Measurements from ENCODE around the gene APLF. TPM values are rescaled to one million over a fixed set of nuclear protein-coding genes. Genes with fewer than 3 reads are reported as not detected.

Gene APLF
- total and polyA plus RNA-seq, 2 donors from 2014 or later: 0.95 to 5.9 TPM

DNA sequence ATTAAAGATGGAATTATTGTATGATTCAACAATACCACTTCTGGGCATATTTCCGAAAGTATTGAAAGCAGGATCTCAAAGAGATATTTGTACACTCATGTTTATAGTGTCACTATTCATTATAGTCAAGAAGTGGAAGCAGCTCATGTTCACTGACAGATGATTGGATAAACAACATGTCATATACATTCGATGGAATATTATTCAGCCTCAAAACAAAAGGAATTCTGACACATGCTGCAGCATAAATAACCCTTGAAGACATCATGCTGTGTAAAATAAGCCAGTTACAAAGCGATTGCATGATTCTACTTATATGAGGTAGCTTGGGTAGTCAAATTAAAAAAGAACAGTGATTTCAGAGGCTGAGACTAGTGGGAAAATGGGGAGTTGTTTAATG lies 136.7 kb downstream of the APLF start:
- TF ChIP-seq, protein P1, sequence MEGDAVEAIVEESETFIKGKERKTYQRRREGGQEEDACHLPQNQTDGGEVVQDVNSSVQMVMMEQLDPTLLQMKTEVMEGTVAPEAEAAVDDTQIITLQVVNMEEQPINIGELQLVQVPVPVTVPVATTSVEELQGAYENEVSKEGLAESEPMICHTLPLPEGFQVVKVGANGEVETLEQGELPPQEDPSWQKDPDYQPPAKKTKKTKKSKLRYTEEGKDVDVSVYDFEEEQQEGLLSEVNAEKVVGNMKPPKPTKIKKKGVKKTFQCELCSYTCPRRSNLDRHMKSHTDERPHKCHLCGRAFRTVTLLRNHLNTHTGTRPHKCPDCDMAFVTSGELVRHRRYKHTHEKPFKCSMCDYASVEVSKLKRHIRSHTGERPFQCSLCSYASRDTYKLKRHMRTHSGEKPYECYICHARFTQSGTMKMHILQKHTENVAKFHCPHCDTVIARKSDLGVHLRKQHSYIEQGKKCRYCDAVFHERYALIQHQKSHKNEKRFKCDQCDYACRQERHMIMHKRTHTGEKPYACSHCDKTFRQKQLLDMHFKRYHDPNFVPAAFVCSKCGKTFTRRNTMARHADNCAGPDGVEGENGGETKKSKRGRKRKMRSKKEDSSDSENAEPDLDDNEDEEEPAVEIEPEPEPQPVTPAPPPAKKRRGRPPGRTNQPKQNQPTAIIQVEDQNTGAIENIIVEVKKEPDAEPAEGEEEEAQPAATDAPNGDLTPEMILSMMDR (IDR thresholded peaks at IDR 0.05; ENCODE audit: borderline replicate concordance, extremely low read depth, insufficient read depth): no peak
- no peak overlapping the region for H3K27ac ChIP-seq (ENCODE audit: low read depth in 2 of 2, low read length in 2 of 2)
- no peaks in the 10 kb centered on the region for H3K36me3 ChIP-seq (ENCODE audit: control insufficient read depth in 2 of 3, insufficient read depth in 3 of 3, low read length in 3 of 3)
- intact Hi-C loops (cut with DNase I): no loop called here
- H3K9me3 ChIP-seq (ENCODE audit: control insufficient read depth in 2 of 3, insufficient read depth in 1 of 3, low read length in 3 of 3): peaks cover 0 to 11% (median 0%) of the 10 kb centered on the region in 3 donors
- H3K4me1 ChIP-seq (ENCODE audit: control insufficient read depth in 2 of 3, insufficient read depth in 2 of 3, low read depth in 1 of 3, low read length in 3 of 3): no peaks in the 10 kb centered on the region
- H3K9ac ChIP-seq (ENCODE audit: low read length in 3 of 3): no peak overlapping the region
- no peak overlapping the region for H3K4me3 ChIP-seq (ENCODE audit: low read length in 3 of 3)
- no peaks in the 10 kb centered on the region for H3K27me3 ChIP-seq (ENCODE audit: control insufficient read depth, insufficient read depth, low read length)
- no peak for FAIRE-seq
- DNase-seq: no peak

DNA sequence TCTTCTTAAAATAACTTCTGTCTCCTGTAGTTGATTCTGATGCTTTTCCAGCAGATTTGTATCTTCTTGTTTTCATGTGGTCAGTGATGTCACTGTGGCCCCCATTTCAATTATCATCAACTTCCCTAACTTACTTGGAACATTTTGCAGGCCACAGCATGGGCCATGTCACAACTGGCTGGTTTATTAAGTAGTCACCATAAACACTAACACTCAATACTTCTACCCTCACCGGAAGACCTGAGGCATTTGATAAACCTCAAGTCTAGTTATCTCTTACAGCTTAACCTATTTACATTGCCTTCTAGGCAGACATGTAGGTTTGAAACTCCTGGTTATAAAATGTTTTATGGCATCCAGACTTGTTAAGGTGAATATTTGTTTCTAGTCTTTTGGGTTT lies 138.6 kb downstream of the APLF start:
- TF ChIP-seq, protein P1 (IDR thresholded peaks at IDR 0.05; ENCODE audit: borderline replicate concordance, extremely low read depth, insufficient read depth): no peak
- H3K9ac ChIP-seq (ENCODE audit: low read length in 3 of 3): no peak overlapping the region
- H3K9me3 ChIP-seq (ENCODE audit: control insufficient read depth in 2 of 3, insufficient read depth in 1 of 3, low read length in 3 of 3): peaks cover 0 to 14% (median 0%) of the 10 kb centered on the region in 3 donors
- no peaks in the 10 kb centered on the region for H3K36me3 ChIP-seq (ENCODE audit: control insufficient read depth in 2 of 3, insufficient read depth in 3 of 3, low read length in 3 of 3)
- intact Hi-C loops (cut with DNase I): no loop called here
- no peak overlapping the region for H3K27ac ChIP-seq (ENCODE audit: low read depth in 2 of 2, low read length in 2 of 2)
- no peak overlapping the region for H3K4me3 ChIP-seq (ENCODE audit: low read length in 3 of 3)
- no peak for FAIRE-seq
- no peaks in the 10 kb centered on the region for H3K4me1 ChIP-seq (ENCODE audit: control insufficient read depth in 2 of 3, insufficient read depth in 2 of 3, low read depth in 1 of 3, low read length in 3 of 3)
- H3K27me3 ChIP-seq (ENCODE audit: control insufficient read depth, insufficient read depth, low read length): no peaks in the 10 kb centered on the region
- no peak for DNase-seq

DNA sequence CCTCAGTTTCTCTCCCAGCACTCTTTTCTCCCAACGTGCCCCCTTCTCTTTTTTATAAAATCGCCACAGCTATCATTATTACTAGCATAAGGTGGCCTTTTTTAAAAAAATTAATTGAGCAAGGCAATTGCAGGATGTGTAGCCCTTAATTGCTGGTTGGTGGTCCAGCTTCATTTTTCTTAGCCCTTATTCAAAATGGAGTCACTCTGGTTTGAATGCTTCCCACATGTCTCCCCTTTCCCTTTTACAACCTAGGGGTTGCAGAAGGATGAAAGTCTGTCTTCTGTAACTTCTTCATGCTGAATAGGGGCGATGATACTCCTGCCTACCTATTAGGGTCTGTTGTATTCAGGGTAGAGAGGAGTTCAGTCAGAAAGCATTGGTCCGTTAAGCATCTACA lies 139.4 kb downstream of the APLF start:
- Histone ChIP-seq H3K9ac (ENCODE audit: low read length in 3 of 3) (no peak overlapping the region), H3K27me3 (ENCODE audit: control insufficient read depth, insufficient read depth, low read length) (no peaks in the 10 kb centered on the region), H3K4me1 (ENCODE audit: control insufficient read depth in 2 of 3, insufficient read depth in 2 of 3, low read depth in 1 of 3, low read length in 3 of 3) (no peaks in the 10 kb centered on the region), H3K9me3 (ENCODE audit: control insufficient read depth in 2 of 3, insufficient read depth in 1 of 3, low read length in 3 of 3) (peaks cover 0 to 14% (median 0%) of the 10 kb centered on the region in 3 donors), H3K4me3 (ENCODE audit: low read length in 3 of 3) (no peak overlapping the region), H3K36me3 (ENCODE audit: control insufficient read depth in 2 of 3, insufficient read depth in 3 of 3, low read length in 3 of 3) (no peaks in the 10 kb centered on the region), H3K27ac (ENCODE audit: low read depth in 2 of 2, low read length in 2 of 2) (no peak overlapping the region)
- no peak for DNase-seq
- no peak for FAIRE-seq
- TF ChIP-seq, protein P1 (IDR thresholded peaks at IDR 0.05; ENCODE audit: borderline replicate concordance, extremely low read depth, insufficient read depth): no peak
- intact Hi-C loops (cut with DNase I): no loop called here

DNA sequence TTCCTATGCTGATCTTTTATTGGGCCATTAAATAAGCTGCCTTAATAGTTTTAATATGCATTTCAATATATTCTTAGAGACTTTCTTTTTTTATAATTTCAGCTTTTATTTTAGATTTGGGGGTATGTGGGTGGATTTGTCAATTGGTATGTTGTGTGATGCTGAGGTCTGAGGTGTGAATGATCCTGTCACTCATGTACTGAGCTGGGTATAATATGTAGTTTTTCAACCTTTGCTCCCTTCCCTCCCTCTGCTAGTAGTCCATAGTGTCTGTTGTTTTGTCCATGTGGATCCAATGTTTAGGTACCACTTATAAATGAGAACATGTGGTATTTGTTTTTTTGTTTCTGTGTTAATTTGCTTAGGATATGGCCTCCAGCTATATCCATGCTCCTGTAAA lies 140.5 kb downstream of the APLF start:
- intact Hi-C loops (cut with DNase I): no loop called here
- TF ChIP-seq, protein P1 (IDR thresholded peaks at IDR 0.05; ENCODE audit: borderline replicate concordance, extremely low read depth, insufficient read depth): no peak
- Histone ChIP-seq H3K36me3 (ENCODE audit: control insufficient read depth in 2 of 3, insufficient read depth in 3 of 3, low read length in 3 of 3) (no peaks in the 10 kb centered on the region), H3K9me3 (ENCODE audit: control insufficient read depth in 2 of 3, insufficient read depth in 1 of 3, low read length in 3 of 3) (peaks cover 0 to 9% (median 0%) of the 10 kb centered on the region in 3 donors), H3K9ac (ENCODE audit: low read length in 3 of 3) (no peak overlapping the region), H3K4me1 (ENCODE audit: control insufficient read depth in 2 of 3, insufficient read depth in 2 of 3, low read depth in 1 of 3, low read length in 3 of 3) (no peaks in the 10 kb centered on the region), H3K4me3 (ENCODE audit: low read length in 3 of 3) (no peak overlapping the region), H3K27ac (ENCODE audit: low read depth in 2 of 2, low read length in 2 of 2) (no peak overlapping the region), H3K27me3 (ENCODE audit: control insufficient read depth, insufficient read depth, low read length) (no peaks in the 10 kb centered on the region)
- DNase-seq (no peak), FAIRE-seq (no peak)
